HG02943 (cell line): ENCODE results near the gene RPL10.

Source experiments
- ATAC-seq: cut with Tn5 transposase; IDR thresholded peaks from one replicate; pipeline ENCODE4 v1.9.1; 2021; ENCODE audit warnings: mild to moderate bottlenecking, low read depth, moderate library complexity; ENCODE audit not compliant: unreplicated experiment

The RPL10 gene

GRCh38 chrX:154428176-154429171 is 30.3 kb downstream of the RPL10 start, which contains the start of gene ATP6AP1:
Gene ATP6AP1, plus strand, starts transcription at chrX:154428677. Its CDS starts 16 bp downstream, at chrX:154428693.
- peak; percentile 85 for ATAC-seq

- no peak for ATAC-seq
Observed at GRCh38 chrX:154429711-154430110, 31.5 kb downstream of the RPL10 start.

GRCh38 chrX:154430479-154430878 is 32.3 kb downstream of the RPL10 start:
- no peak for ATAC-seq

GRCh38 chrX:154430916-154431315 is 32.7 kb downstream of the RPL10 start:
- ATAC-seq: no peak

- no peak for ATAC-seq
Observed at GRCh38 chrX:154431341-154431740, 33.2 kb downstream of the RPL10 start.

GRCh38 chrX:154432210-154432609 is 34.0 kb downstream of the RPL10 start:
- no peak for ATAC-seq

GRCh38 chrX:154433605-154434004 is 35.4 kb downstream of the RPL10 start:
- ATAC-seq: no peak

GRCh38 chrX:154434394-154435168 is 36.4 kb downstream of the RPL10 start:
- no peak for ATAC-seq

GRCh38 chrX:154435171-154435733 is 37.1 kb downstream of the RPL10 start:
- ATAC-seq: no peak

- no peak for ATAC-seq
Observed at GRCh38 chrX:154436374-154436982, 38.3 kb downstream of the RPL10 start.

- ATAC-seq: no peak
Observed at GRCh38 chrX:154436983-154437752, 39.0 kb downstream of the RPL10 start, which contains the start of gene GDI1. Gene GDI1, plus strand, starts transcription at chrX:154437154. Its CDS starts 101 bp downstream, at chrX:154437255.

- ATAC-seq: no peak
Observed at GRCh38 chrX:154437971-154438893, 40.1 kb downstream of the RPL10 start.

GRCh38 chrX:154439841-154440240 is 41.7 kb downstream of the RPL10 start:
- ATAC-seq: no peak

GRCh38 chrX:154440623-154441357 is 42.6 kb downstream of the RPL10 start:
- no peak for ATAC-seq

GRCh38 chrX:154441564-154441963 is 43.4 kb downstream of the RPL10 start:
- ATAC-seq: no peak

GRCh38 chrX:154441984-154442707 is 44.0 kb downstream of the RPL10 start:
- no peak for ATAC-seq

- ATAC-seq: no peak
Observed at GRCh38 chrX:154443479-154443910, 45.3 kb downstream of the RPL10 start.
